Erythroblast (primary cell): ENCODE measurements around the gene ZNF536.

Experiments used
- DNase-seq, 2 experiments: peaks; one replicate each; lab custom pipeline; 2025; lab: John Stamatoyannopoulos, UW
- GATA1 ChIP-seq: IDR thresholded peaks from 2 replicates; pipeline ENCODE4 v1.6.1; 2011; ENCODE audit warnings: low read depth, mild to moderate bottlenecking, control low read depth, low read length, moderate library complexity
- POLR2A ChIP-seq: IDR thresholded peaks from 2 replicates; pipeline ENCODE4 v1.6.1; 2011; ENCODE audit warnings: mild to moderate bottlenecking, low read length

ZNF536 gene

GRCh38 chr19:30562981-30563380 lies 190.8 kb downstream of the ZNF536 start:
- no peak for DNase-seq

GRCh38 chr19:30563691-30564090 lies 191.5 kb downstream of the ZNF536 start:
- DNase-seq = no peak
- TF ChIP-seq POLR2A = no peak

More at GRCh38 chr19:30562981-30563380, 190.8 kb downstream of the ZNF536 start:
- TF ChIP-seq GATA1 (no peak), POLR2A (no peak)

- DNase-seq = no peak
- TF ChIP-seq POLR2A (no peak), GATA1 (no peak)
These were observed 192.4 kb downstream of the ZNF536 start for GRCh38 chr19:30564551-30565011.

GRCh38 chr19:30565636-30566035 lies 193.5 kb downstream of the ZNF536 start:
- TF ChIP-seq POLR2A (no peak), GATA1 (no peak)
- no peak for DNase-seq

GRCh38 chr19:30566681-30567420 lies 194.7 kb downstream of the ZNF536 start:
- no peak for DNase-seq
- no peak for TF ChIP-seq POLR2A
- TF ChIP-seq GATA1 = no peak

- DNase-seq = no peak
- TF ChIP-seq POLR2A (no peak), GATA1 (no peak)
These were observed 195.5 kb downstream of the ZNF536 start for GRCh38 chr19:30567536-30568232.

- no peak for TF ChIP-seq GATA1
- no peak for TF ChIP-seq POLR2A
- DNase-seq = no peak
These were observed 198.0 kb downstream of the ZNF536 start for GRCh38 chr19:30570194-30570593.

GRCh38 chr19:30577551-30578105 lies 205.4 kb downstream of the ZNF536 start:
- TF ChIP-seq POLR2A (no peak), GATA1 (no peak)
- no peak for DNase-seq

GRCh38 chr19:30579419-30579818 lies 207.2 kb downstream of the ZNF536 start:
- no peak for DNase-seq
- TF ChIP-seq POLR2A (no peak), GATA1 (no peak)

GRCh38 chr19:30580673-30581072 lies 208.5 kb downstream of the ZNF536 start:
- no peak for DNase-seq
- no peak for TF ChIP-seq POLR2A
- no peak for TF ChIP-seq GATA1

- TF ChIP-seq GATA1 (no peak), POLR2A (no peak)
- no peak for DNase-seq
These were observed 211.9 kb downstream of the ZNF536 start for GRCh38 chr19:30584090-30584489.

GRCh38 chr19:30587869-30588268 lies 215.7 kb downstream of the ZNF536 start:
- DNase-seq = no peak
- TF ChIP-seq POLR2A (no peak), GATA1 (no peak)

- DNase-seq = no peak
- no peak for TF ChIP-seq POLR2A
- TF ChIP-seq GATA1 = no peak
These were observed 218.5 kb downstream of the ZNF536 start for GRCh38 chr19:30590596-30591229.

- no peak for DNase-seq
- no peak for TF ChIP-seq POLR2A
- TF ChIP-seq GATA1 = no peak
These were observed 221.2 kb downstream of the ZNF536 start for GRCh38 chr19:30593356-30593755.
